Stimulated activated CD8-positive, alpha-beta memory T cell treated with anti-CD3 and anti-CD28 coated beads, Interleukin-2, amount 100 ng/mL, for 1 hour (primary cell): Measurements from ENCODE around the gene TAAR5.
"Not testable (repeated sequence)": the region's sequence is repeated elsewhere in the genome, so short reads cannot be mapped to it uniquely, and the experiment has no call there.

Experiments used
- DNase-seq, 2 donors: peaks; one replicate each; pipeline ENCODE4 v3.0.0-alpha.2; 2020; ENCODE audit warnings: low read depth in 2 of 2

The TAAR5 gene

DNA sequence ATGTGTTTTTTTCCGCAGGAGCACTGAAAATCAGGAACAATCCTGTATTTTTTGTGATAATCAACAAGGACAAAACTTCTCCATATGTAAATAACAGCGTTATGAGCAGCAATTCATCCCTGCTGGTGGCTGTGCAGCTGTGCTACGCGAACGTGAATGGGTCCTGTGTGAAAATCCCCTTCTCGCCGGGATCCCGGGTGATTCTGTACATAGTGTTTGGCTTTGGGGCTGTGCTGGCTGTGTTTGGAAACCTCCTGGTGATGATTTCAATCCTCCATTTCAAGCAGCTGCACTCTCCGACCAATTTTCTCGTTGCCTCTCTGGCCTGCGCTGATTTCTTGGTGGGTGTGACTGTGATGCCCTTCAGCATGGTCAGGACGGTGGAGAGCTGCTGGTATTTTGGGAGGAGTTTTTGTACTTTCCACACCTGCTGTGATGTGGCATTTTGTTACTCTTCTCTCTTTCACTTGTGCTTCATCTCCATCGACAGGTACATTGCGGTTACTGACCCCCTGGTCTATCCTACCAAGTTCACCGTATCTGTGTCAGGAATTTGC, 19.2 kb downstream of the TAAR5 start, which contains the start of gene TAAR6:
Gene TAAR6, plus strand, starts transcription at position 102 of the 557 bp plus-strand sequence. Its CDS starts 0 bp downstream, at position 102.
- DNase-seq: no peak

GRCh38 chr6:132569170-132569569, 20.4 kb downstream of the TAAR5 start:
- no peak for DNase-seq

DNA sequence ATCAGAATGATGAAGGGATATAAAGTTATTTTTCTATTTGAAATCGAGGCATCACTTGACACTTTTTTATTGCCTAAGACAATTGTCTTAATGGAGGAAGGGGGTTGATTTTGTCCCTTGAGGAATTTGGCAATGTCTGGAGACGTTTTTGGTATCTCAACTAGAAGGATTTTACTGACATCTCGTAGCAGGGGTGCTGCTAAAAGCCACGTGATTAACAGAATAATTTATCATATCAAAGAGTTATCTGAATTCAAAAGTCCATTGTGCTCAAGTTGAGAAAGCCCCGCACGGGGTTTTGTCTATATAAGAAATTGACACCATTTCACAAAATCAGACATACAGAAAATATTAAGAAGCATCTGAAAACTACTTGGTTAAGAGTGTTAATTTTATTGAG, 20.9 kb downstream of the TAAR5 start:
- DNase-seq: no peak

GRCh38 chr6:132567566-132567965, 22.0 kb downstream of the TAAR5 start:
- no peak for DNase-seq

- no peak for DNase-seq
These were observed 23.1 kb downstream of the TAAR5 start for GRCh38 chr6:132566404-132566803.

DNA sequence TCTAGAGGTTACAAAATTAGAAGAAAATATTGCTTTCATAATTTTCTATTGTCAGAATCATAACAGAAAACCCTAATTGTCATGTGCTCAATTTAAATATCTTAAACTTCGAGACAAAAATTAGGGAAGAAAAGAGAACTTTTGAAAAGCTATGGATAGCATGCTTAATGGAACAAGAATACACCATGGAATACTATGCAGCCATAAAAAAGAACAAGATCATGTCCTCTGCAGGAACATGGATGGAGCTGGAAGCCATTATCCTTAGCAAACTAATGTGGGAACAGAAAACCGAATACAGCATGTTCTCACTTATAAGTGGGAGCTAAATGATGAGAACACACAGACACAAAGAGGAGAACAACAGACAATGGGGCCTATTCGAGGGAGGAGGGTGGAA, 29.5 kb downstream of the TAAR5 start:
- DNase-seq: not testable (repeated sequence)

DNA sequence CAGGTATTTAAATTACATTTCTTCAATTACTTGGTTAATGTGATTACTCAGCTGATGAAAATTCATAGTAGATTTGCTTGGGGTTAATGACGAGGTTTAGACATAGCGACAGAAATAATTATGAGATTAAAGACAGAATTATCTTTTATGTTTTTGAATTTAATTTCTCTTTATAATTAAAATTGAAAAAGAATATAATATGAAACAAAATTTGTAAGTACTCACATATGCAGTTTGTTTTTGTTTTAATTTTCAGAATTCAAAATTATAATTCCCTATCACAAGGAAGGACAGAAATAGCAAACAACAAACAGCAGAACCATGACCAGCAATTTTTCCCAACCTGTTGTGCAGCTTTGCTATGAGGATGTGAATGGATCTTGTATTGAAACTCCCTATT, 37.2 kb downstream of the TAAR5 start, which contains the start of gene TAAR8:
Gene TAAR8, plus strand, starts transcription at position 301 of the 400 bp plus-strand sequence. Its CDS starts 21 bp downstream, at position 322.
- DNase-seq: no peak

- DNase-seq: no peak
These were observed 38.3 kb downstream of the TAAR5 start for GRCh38 chr6:132551214-132551613.

DNA sequence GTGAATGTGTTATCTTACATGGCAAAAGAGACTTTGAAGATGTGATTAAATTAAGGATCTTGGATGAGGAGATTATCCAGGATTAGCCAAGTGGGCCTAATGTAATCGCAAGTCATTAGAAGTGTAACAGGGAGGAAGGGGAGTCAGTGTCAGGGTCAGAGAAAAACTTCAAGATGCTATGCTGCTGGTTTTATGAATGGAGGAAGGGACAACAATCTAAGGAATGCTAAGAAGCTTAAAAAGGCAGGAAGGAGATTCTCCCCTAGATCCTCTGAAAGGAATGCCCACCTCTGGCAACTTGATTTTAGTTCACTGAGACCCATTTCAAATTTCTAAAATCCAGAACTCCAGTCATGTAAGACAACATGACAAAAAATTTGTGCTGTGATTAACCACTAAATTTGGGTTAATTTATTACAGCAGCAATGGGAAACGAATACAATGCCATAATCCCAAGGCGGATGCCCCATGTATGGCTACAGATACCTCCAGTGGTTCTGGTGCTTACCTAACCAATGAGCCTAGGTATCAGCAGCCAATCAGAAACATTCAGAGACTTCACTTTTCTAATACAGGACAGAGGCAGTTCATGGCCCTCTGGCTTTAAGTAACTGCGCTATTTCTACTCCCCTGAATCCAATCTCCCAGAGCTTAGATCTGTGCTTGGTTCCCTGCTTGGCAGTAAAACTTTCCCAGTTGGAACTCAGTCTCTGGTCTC, 40.6 kb downstream of the TAAR5 start:
- no peak for DNase-seq

DNA sequence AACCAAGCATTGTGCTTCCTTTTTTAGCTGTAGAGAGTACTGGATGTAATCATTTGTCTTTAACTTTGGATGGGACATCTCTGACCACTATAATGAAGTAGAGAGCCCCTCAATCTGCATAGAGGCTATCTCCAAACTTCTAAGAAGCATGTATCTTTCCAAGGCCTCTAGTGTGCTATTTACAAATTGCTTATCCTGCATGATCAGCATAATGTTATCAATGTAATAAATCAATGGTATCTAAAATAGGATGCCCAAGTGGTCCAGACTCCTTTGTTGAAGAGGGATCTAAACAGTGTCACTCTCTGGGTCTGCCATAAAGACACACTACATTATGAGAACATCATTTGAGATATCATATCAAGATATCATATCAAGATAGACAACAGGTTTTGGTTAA, 44.7 kb downstream of the TAAR5 start:
- no peak for DNase-seq
